ENCODE data around the gene SASH1.

GRCh38 chr6:148533309-148534107, 190.9 kb downstream of the SASH1 start:
- no peak for TF ChIP-seq POLR2A (IDR thresholded peaks at IDR 0.05; ENCODE audit: low read depth, low read length)
- no peak for TF ChIP-seq TAF1 (IDR thresholded peaks at IDR 0.05; ENCODE audit: borderline replicate concordance, low read depth, low read length)
